GM19099 (cell line): ENCODE data around the gene DISC1.

ENCODE experiments used
- POLR2A ChIP-seq: IDR thresholded peaks from 3 replicates; pipeline ENCODE4 v1.6.1; 2011; ENCODE audit warnings: low read depth; ENCODE audit not compliant: insufficient read length; ENCODE audit errors: extremely low read depth

The DISC1 gene

GRCh38 chr1:231919239-231919885 is 292.8 kb downstream of the DISC1 start:
- no peak for TF ChIP-seq POLR2A

GRCh38 chr1:231919886-231920285 is 293.3 kb downstream of the DISC1 start:
- TF ChIP-seq POLR2A = no peak

GRCh38 chr1:231921646-231922345 is 295.2 kb downstream of the DISC1 start:
- no peak for TF ChIP-seq POLR2A

GRCh38 chr1:231923491-231924041 is 297.0 kb downstream of the DISC1 start:
- TF ChIP-seq POLR2A = no peak

GRCh38 chr1:231924180-231924579 is 297.6 kb downstream of the DISC1 start:
- no peak for TF ChIP-seq POLR2A

GRCh38 chr1:231925864-231926263 is 299.3 kb downstream of the DISC1 start:
- TF ChIP-seq POLR2A = no peak

GRCh38 chr1:231926340-231926739 is 299.8 kb downstream of the DISC1 start:
- TF ChIP-seq POLR2A = no peak

- no peak for TF ChIP-seq POLR2A
Measured at GRCh38 chr1:231926933-231927332, 300.3 kb downstream of the DISC1 start.

GRCh38 chr1:231927431-231927830 is 300.8 kb downstream of the DISC1 start:
- TF ChIP-seq POLR2A = no peak

- TF ChIP-seq POLR2A = no peak
Measured at GRCh38 chr1:231929311-231929710, 302.7 kb downstream of the DISC1 start.

- no peak for TF ChIP-seq POLR2A
Measured at GRCh38 chr1:231930257-231930947, 303.8 kb downstream of the DISC1 start.

- no peak for TF ChIP-seq POLR2A
Measured at GRCh38 chr1:231931146-231931545, 304.6 kb downstream of the DISC1 start.

GRCh38 chr1:231931846-231932454 is 305.4 kb downstream of the DISC1 start:
- no peak for TF ChIP-seq POLR2A

- no peak for TF ChIP-seq POLR2A
Measured at GRCh38 chr1:231933711-231934626, 307.4 kb downstream of the DISC1 start.
